Measurements from ENCODE around the gene NKAIN4.

NKAIN4 gene

GRCh38 chr20:63220696-63221399, 33.4 kb downstream of the NKAIN4 start:
- no peak for TF ChIP-seq ZFX (IDR thresholded peaks at IDR 0.05)
- H3K27ac ChIP-seq: no peak overlapping the region

DNA sequence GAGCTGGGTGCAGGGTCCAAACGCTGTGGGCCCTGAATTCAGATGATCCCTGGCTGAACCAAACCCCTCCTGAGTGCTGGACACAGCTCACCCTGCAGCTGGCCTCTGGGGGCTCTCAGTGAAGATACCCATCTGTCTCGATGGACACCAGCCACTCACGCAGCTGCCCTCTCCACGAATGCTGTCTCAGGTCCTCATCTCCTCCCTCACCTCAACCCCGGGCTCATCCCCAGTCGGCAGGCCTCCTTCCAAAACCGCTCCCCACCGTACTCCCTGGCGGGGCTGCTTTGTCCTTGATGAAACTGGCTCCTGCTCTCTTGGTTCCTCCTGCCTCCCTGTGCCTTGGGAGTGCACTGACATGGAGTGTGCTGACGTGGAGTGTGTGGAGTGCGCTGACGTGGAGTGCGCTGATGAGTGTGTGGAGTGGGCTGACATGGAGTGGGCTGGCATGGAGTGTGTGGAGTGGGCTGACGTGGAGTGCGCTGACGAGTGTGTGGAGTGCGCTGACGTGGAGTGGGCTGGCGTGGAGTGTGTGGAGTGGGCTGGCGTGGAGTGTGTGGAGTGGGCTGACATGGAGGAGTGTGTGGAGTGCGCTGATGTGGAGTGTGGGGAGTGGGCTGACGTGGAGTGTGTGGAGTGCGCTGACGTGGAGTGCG, 34.3 kb downstream of the NKAIN4 start:
- no peak overlapping the region for H3K27ac ChIP-seq
- TF ChIP-seq, protein P1, sequence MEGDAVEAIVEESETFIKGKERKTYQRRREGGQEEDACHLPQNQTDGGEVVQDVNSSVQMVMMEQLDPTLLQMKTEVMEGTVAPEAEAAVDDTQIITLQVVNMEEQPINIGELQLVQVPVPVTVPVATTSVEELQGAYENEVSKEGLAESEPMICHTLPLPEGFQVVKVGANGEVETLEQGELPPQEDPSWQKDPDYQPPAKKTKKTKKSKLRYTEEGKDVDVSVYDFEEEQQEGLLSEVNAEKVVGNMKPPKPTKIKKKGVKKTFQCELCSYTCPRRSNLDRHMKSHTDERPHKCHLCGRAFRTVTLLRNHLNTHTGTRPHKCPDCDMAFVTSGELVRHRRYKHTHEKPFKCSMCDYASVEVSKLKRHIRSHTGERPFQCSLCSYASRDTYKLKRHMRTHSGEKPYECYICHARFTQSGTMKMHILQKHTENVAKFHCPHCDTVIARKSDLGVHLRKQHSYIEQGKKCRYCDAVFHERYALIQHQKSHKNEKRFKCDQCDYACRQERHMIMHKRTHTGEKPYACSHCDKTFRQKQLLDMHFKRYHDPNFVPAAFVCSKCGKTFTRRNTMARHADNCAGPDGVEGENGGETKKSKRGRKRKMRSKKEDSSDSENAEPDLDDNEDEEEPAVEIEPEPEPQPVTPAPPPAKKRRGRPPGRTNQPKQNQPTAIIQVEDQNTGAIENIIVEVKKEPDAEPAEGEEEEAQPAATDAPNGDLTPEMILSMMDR (conservative IDR thresholded peaks at IDR 0.05): no peak
- no peak for TF ChIP-seq ZFX (IDR thresholded peaks at IDR 0.05)

DNA sequence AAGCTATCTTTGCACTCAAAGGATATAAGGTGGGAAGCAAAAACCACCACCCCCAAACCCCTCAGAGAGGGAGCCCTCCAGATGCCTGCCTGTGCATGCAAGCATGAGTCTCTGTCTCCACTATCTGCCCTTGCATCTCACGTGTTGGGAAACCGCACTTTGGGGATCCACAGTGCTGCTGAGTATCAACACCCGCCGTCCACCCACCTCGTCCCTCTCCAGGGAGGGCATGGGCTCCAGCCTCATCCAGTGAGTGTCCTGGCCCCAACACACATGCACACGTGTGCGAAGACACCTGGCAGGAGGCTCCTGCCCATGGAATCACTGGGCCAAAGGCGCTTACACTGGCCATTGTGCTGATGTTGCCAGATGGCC, 34.8 kb downstream of the NKAIN4 start:
- TF ChIP-seq, protein P1 (conservative IDR thresholded peaks at IDR 0.05): no peak
- TF ChIP-seq ZFX (IDR thresholded peaks at IDR 0.05): no peak
- no peak overlapping the region for H3K27ac ChIP-seq

DNA sequence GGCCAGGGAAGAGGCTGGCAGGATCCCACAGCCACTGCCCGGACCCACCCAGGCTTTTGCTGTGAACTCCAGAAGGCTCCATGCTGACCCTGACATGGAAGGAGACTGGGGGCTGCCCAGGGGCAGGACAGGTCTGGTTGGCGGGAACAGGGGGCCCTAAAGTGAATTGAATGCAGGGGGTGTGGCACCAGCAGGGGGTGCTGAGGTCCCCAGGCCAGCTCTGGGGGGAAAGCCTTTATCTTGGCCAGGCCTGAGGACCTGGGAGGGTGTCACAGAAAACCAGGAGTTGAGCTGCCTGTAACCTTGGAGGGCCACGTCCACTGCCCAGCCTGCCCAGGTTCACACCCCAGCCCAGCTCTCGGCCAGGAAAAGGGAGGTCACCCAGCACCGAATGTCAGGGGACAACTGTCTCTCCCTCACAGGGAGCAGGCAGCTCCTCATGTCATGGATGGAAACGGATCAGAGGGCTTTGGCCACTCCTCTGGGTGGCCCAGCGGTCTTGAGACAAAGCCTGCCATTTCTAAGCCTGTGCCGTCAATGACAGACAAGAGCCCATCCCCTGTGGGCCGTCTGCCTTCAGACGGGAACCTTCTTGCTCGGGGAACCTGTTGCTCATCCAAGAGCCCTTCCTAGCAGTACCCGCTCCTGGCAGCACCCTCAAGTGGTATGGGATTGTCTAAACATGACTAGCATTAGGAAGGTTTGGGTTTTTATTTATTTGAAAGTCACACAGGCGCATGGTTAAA, 35.4 kb downstream of the NKAIN4 start:
- H3K27ac ChIP-seq: no peak overlapping the region
- no peak for TF ChIP-seq ZFX (IDR thresholded peaks at IDR 0.05)
- TF ChIP-seq, protein P1 (conservative IDR thresholded peaks at IDR 0.05): no peak

GRCh38 chr20:63217706-63218105, 36.6 kb downstream of the NKAIN4 start:
- TF ChIP-seq ZFX (IDR thresholded peaks at IDR 0.05): no peak
- TF ChIP-seq, protein P1 (conservative IDR thresholded peaks at IDR 0.05): no peak
- H3K27ac ChIP-seq: peak overlapping the region; percentile 96; the same call in 1 of the 2 replicates

- TF ChIP-seq ZFX (IDR thresholded peaks at IDR 0.05): no peak
- TF ChIP-seq, protein P1 (conservative IDR thresholded peaks at IDR 0.05): no peak
- H3K27ac ChIP-seq: peak overlapping the region; percentile 96
These were observed 37.3 kb downstream of the NKAIN4 start for GRCh38 chr20:63216849-63217471.

GRCh38 chr20:63216041-63216848, 38.0 kb downstream of the NKAIN4 start, which contains the start of gene YTHDF1:
Gene YTHDF1, minus strand, starts transcription at chr20:63216131. Its CDS starts 239 bp downstream, at chr20:63215892.
- TF ChIP-seq ZFX (IDR thresholded peaks at IDR 0.05): peak; percentile 69; the same call in 1 of the 2 replicates
- TF ChIP-seq, protein P1 (conservative IDR thresholded peaks at IDR 0.05): no peak
- H3K27ac ChIP-seq: peak within 1 kb of the TSS; percentile 96

Data from C4-2B (cell line).